Keratinocyte (primary cell): Measurements from ENCODE around the gene PLEKHA6. TPM values are rescaled to one million over a fixed set of nuclear protein-coding genes. Genes with fewer than 3 reads are reported as not detected.

Experiments
- DNase-seq: peaks from one replicate; pipeline ENCODE4 v3.0.0-alpha.2; 2011; ENCODE audit warnings: low read depth, missing footprints, low spot score
- FAIRE-seq: peaks from 2 replicates; lab custom pipeline; 2011; peaks lifted over from hg19 to GRCh38; lab: Jason Lieb, UNC
- H2AFZ ChIP-seq: 2 replicates; pipeline ENCODE4 v1.6.0; 2012; ENCODE audit warnings: low read length, control low read depth, inconsistent platforms; ENCODE audit not compliant: control insufficient read depth
- H3K27ac ChIP-seq: 2 replicates; pipeline ENCODE4 v1.5.1; 2011; ENCODE audit warnings: low read length; ENCODE audit not compliant: control insufficient read depth, insufficient read depth
- H3K27me3 ChIP-seq: 3 replicates; pipeline ENCODE4 v1.6.0; 2011; ENCODE audit warnings: low read length; ENCODE audit not compliant: control insufficient read depth, insufficient read depth; ENCODE audit errors: extremely low read depth
- H3K36me3 ChIP-seq, 2 experiments: 2 replicates in 1 of 2; 3 replicates in 1 of 2; pipeline ENCODE4 v1.5.1; 2011; ENCODE audit warnings: low read length in 2 of 2, mild to moderate bottlenecking in 1 of 2; ENCODE audit not compliant: control insufficient read depth in 2 of 2, insufficient read depth in 2 of 2; ENCODE audit errors: extremely low read depth in 1 of 2
- H3K4me1 ChIP-seq: 3 replicates; pipeline ENCODE4 v1.5.1; 2011; ENCODE audit warnings: low read length; ENCODE audit not compliant: control insufficient read depth, insufficient read depth; ENCODE audit errors: extremely low read depth
- H3K4me2 ChIP-seq: 3 replicates; pipeline ENCODE4 v1.6.0; 2011; ENCODE audit warnings: low read depth, low read length; ENCODE audit not compliant: control insufficient read depth, insufficient read depth; ENCODE audit errors: extremely low read depth
- H3K4me3 ChIP-seq, 3 experiments: fragments of 200-600 bp in 1 of 3; sonication (generic) in 1 of 3; 2 replicates in 2 of 3; 3 replicates in 1 of 3; pipeline ENCODE4 v1.5.1; 2011 to 2016; ENCODE audit warnings: low read length in 3 of 3, mild to moderate bottlenecking in 3 of 3, control low read depth in 2 of 3, inconsistent platforms in 1 of 3, low read depth in 1 of 3, mixed read lengths in 1 of 3, mixed run types in 1 of 3, moderate library complexity in 1 of 3; ENCODE audit not compliant: control insufficient read depth in 2 of 3, insufficient read depth in 2 of 3; ENCODE audit errors: extremely low read depth in 1 of 3
- H3K79me2 ChIP-seq: 2 replicates; pipeline ENCODE4 v1.6.0; 2012; ENCODE audit warnings: low read length; ENCODE audit not compliant: control insufficient read depth, insufficient read depth
- H3K9ac ChIP-seq: 3 replicates; pipeline ENCODE4 v1.6.0; 2011; ENCODE audit warnings: low read length; ENCODE audit not compliant: control insufficient read depth, insufficient read depth; ENCODE audit errors: extremely low read depth
- H3K9me1 ChIP-seq: 3 replicates; pipeline ENCODE4 v1.6.0; 2011; ENCODE audit warnings: low read length; ENCODE audit not compliant: control insufficient read depth, insufficient read depth; ENCODE audit errors: extremely low read depth
- H3K9me3 ChIP-seq: 2 replicates; pipeline ENCODE4 v1.5.1; 2012; ENCODE audit warnings: low read depth, low read length; ENCODE audit not compliant: control insufficient read depth
- H4K20me1 ChIP-seq: 3 replicates; pipeline ENCODE4 v1.6.0; 2011; ENCODE audit warnings: low read length; ENCODE audit not compliant: control insufficient read depth, insufficient read depth; ENCODE audit errors: extremely low read depth
- EZH2 ChIP-seq: IDR thresholded peaks from one replicate; pipeline ENCODE4 v1.6.1; 2012; ENCODE audit warnings: inconsistent platforms, mild to moderate bottlenecking, low read length, moderate library complexity
- dilution Hi-C: fragments of 300-500 bp; cut with MboI; formaldehyde crosslinking; loops from one replicate; pipeline ENCODE4 v1.7.0; 2020; ENCODE audit warnings: low sequenced_read_pairs; ENCODE audit not compliant: extremely low pct_ligation_motif_present
- polyA plus RNA-seq, 5 experiments: library from polyadenylated mRNA; depleted of rRNA in 3 of 5; stranded (reverse) in 3 of 5; stranded (forward) in 1 of 5; unstranded in 1 of 5; fragments of >200 nt; gene quantifications; 1 replicate in 1 of 5; 2 replicates in 3 of 5; 3 replicates in 1 of 5; pipeline versions ENCODE4 v1.2.1 to v1.2.3, GENCODE V29; 2011 to 2012; ENCODE audit warnings: missing spikeins in 2 of 5, low read depth in 1 of 5, low replicate concordance in 1 of 5
- TF ChIP-seq, protein P1 (sequence below), 3 experiments: IDR thresholded peaks in 1 of 3; conservative IDR thresholded peaks in 1 of 3; optimal IDR thresholded peaks in 1 of 3; 2 replicates in 2 of 3; 3 replicates in 1 of 3; pipeline versions ENCODE3 to v1.5.1; 2011; ENCODE audit warnings: low read length in 3 of 3, mild to moderate bottlenecking in 3 of 3, moderate library complexity in 2 of 3, control low read depth in 1 of 3, inconsistent platforms in 1 of 3; ENCODE audit not compliant: insufficient read depth in 2 of 3; ENCODE audit errors: extremely low read depth in 1 of 3

Gene PLEKHA6
- polyA plus RNA-seq, 1 donor (not counting 4 experiments of a cell fraction or from before 2014, with no cell fraction given), result 1.5 TPM

DNA sequence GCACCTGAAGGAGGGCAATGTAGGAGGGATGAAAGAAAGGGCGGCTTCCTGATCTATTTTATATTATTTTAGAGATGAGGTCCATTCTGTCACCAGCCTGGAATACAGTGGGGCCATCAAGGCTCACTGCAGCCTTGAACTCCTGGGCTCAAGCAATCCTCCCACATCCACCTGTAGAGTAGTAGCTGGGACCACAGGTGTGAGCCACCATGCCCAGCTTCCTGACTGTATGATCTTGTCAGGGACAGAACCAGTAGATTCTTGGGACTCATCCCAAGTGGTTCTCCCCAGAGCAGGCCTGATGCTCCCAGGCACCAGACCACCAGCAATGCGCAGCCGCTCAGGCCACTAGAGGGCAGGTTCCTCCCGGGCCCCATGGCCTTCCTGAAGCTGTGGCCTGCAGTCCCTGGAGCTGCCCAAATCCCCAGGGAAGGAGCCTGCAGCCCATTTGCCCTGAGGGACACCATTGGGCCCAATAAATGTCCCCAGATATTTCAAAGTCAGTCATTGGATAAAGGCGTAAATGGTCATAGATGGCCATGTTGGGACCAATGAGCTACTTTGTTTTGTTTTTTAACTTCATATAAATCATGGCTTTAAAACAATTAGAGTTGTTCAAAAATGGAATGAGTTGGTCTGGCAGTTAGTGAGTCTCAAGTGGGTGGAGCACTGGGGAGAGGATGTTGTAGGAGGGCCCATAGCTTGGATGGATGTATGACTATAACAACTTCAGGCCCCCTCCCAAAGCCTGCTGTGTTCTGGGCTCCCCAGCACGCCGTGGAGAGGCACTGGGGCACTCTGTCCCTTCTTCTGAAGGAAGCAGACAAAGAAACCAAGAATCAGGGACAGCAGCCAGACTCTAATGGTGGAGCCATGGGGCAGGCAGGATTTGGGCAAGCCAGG lies 101.3 kb downstream of the PLEKHA6 start:
- Histone ChIP-seq H3K9ac (no peak overlapping the region), H3K4me2 (no peak overlapping the region), H3K36me3 (peaks cover 0 to 4% of the 10 kb centered on the region in 2 experiments), H2AFZ (no peak overlapping the region), H3K79me2 (no peaks in the 10 kb centered on the region), H3K4me1 (no peaks in the 10 kb centered on the region), H3K9me1 (no peaks in the 10 kb centered on the region), H3K9me3 (no peaks in the 10 kb centered on the region), H4K20me1 (no peaks in the 10 kb centered on the region), H3K27me3 (no peaks in the 10 kb centered on the region), H3K27ac (no peak overlapping the region), H3K4me3 (no peak overlapping the region)
- DNase-seq, result no peak
- no peak for FAIRE-seq
- dilution Hi-C loops, result no loop called here
- TF ChIP-seq, protein P1, sequence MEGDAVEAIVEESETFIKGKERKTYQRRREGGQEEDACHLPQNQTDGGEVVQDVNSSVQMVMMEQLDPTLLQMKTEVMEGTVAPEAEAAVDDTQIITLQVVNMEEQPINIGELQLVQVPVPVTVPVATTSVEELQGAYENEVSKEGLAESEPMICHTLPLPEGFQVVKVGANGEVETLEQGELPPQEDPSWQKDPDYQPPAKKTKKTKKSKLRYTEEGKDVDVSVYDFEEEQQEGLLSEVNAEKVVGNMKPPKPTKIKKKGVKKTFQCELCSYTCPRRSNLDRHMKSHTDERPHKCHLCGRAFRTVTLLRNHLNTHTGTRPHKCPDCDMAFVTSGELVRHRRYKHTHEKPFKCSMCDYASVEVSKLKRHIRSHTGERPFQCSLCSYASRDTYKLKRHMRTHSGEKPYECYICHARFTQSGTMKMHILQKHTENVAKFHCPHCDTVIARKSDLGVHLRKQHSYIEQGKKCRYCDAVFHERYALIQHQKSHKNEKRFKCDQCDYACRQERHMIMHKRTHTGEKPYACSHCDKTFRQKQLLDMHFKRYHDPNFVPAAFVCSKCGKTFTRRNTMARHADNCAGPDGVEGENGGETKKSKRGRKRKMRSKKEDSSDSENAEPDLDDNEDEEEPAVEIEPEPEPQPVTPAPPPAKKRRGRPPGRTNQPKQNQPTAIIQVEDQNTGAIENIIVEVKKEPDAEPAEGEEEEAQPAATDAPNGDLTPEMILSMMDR (optimal IDR thresholded peaks at IDR 0.05 in 1 of 3, IDR thresholded peaks at IDR 0.05 in 1 of 3, conservative IDR thresholded peaks at IDR 0.05 in 1 of 3; ENCODE audit: extremely low read depth in 1 of 3, insufficient read depth in 2 of 3, low read length in 3 of 3), result peak; percentile 76 to 88 (median 83)
- no peak for TF ChIP-seq EZH2

DNA sequence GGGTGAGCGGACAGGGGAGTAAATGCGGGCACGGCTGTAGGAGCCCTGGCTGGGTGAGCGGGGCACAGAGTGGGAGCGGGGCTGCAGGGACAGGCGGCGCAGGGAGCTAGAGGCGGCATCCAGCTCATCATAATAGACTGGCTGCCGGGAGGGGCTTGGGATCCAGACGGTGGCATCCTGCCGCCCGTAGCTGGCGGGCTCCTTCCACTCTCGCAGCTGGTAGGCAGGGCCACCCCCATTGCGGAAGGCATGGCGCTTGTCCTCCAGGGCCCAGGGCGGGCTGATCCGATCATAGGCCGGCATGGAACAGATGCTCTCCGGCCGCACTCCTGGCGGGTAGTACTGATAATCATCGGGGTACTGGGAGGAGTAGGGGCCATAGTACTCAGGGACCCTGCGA lies 102.3 kb downstream of the PLEKHA6 start:
- no peak overlapping the region for H3K27ac ChIP-seq
- no peaks in the 10 kb centered on the region for H4K20me1 ChIP-seq
- no peaks in the 10 kb centered on the region for H3K27me3 ChIP-seq
- no peak for DNase-seq
- no peak for FAIRE-seq
- H3K79me2 ChIP-seq, result no peaks in the 10 kb centered on the region
- TF ChIP-seq EZH2, result no peak
- TF ChIP-seq, protein P1 (optimal IDR thresholded peaks at IDR 0.05 in 1 of 3, IDR thresholded peaks at IDR 0.05 in 1 of 3, conservative IDR thresholded peaks at IDR 0.05 in 1 of 3; ENCODE audit: extremely low read depth in 1 of 3, insufficient read depth in 2 of 3, low read length in 3 of 3), result no peak
- dilution Hi-C loops, result no loop called here
- no peaks in the 10 kb centered on the region for H3K9me3 ChIP-seq
- peaks cover 0 to 4% of the 10 kb centered on the region in 2 experiments for H3K36me3 ChIP-seq
- no peak overlapping the region for H3K4me2 ChIP-seq
- no peaks in the 10 kb centered on the region for H3K4me1 ChIP-seq
- no peaks in the 10 kb centered on the region for H3K9me1 ChIP-seq
- no peak overlapping the region for H2AFZ ChIP-seq
- H3K4me3 ChIP-seq, result no peak overlapping the region
- H3K9ac ChIP-seq, result no peak overlapping the region
